H1 (cell line): Measurements from ENCODE around the gene KLF14. TPM values are rescaled to one million over a fixed set of nuclear protein-coding genes. Genes with fewer than 3 reads are reported as not detected.
"Not testable (repeated sequence)": the region's sequence is repeated elsewhere in the genome, so short reads cannot be mapped to it uniquely, and the experiment has no call there.

Source experiments
- CTCF ChIA-PET: fragments of 300-600 bp; sonication (Branson Sonifier 250); formaldehyde crosslinking; loops from one replicate; lab custom pipeline; 2021; ENCODE audit not compliant: partially characterized antibody; lab: Charles Lee
- POLR2A ChIA-PET: fragments of 300-600 bp; sonication (Branson Sonifier 250); formaldehyde crosslinking; loops from one replicate; lab custom pipeline; 2021; ENCODE audit warnings: inconsistent platforms; ENCODE audit not compliant: partially characterized antibody; lab: Charles Lee
- DNase-seq, 2 experiments: peaks; one replicate each; pipeline versions ENCODE4 v3.0.0 to v3.0.0-alpha.2; 2010 to 2022; ENCODE audit warnings: low spot score in 2 of 2, low read depth in 1 of 2, mixed read lengths in 1 of 2
- FAIRE-seq: peaks from 2 replicates; lab custom pipeline; 2011; peaks lifted over from hg19 to GRCh38; lab: Jason Lieb, UNC
- H2AFZ ChIP-seq: 2 replicates; pipeline ENCODE4 v1.8.1; 2012; ENCODE audit warnings: low read length, inconsistent platforms
- H2AK5ac ChIP-seq: 2 replicates; pipeline ENCODE4 v1.6.1; 2013; ENCODE audit warnings: low read depth, low read length
- H2BK120ac ChIP-seq: replicated peaks from 2 replicates; pipeline ENCODE3; 2013; ENCODE audit warnings: low read depth, low read length, inconsistent platforms
- H2BK12ac ChIP-seq: 2 replicates; pipeline ENCODE4 v1.6.1; 2013; ENCODE audit warnings: low read depth, low read length
- H2BK15ac ChIP-seq: 2 replicates; pipeline ENCODE4 v1.6.1; 2013; ENCODE audit warnings: low read length
- H2BK20ac ChIP-seq: 2 replicates; pipeline ENCODE4 v1.6.1; 2013; ENCODE audit warnings: low read length
- H2BK5ac ChIP-seq: 2 replicates; pipeline ENCODE4 v1.6.1; 2013; ENCODE audit warnings: low read depth, low read length
- H3K14ac ChIP-seq: 2 replicates; pipeline ENCODE4 v1.6.1; 2013; ENCODE audit warnings: inconsistent platforms; ENCODE audit not compliant: insufficient read length
- H3K18ac ChIP-seq: 2 replicates; pipeline ENCODE4 v1.6.1; 2013; ENCODE audit warnings: low read length; ENCODE audit errors: extremely low read depth
- H3K23ac ChIP-seq: 2 replicates; pipeline ENCODE4 v1.6.1; 2013; ENCODE audit warnings: inconsistent platforms; ENCODE audit not compliant: insufficient read length
- H3K23me2 ChIP-seq: 2 replicates; pipeline ENCODE4 v1.6.1; 2013; ENCODE audit warnings: low read depth, low read length
- H3K27ac ChIP-seq: 2 replicates; pipeline ENCODE4 v1.6.1; 2011; ENCODE audit warnings: low read depth, low read length, inconsistent platforms
- H3K27me3 ChIP-seq, 4 experiments: replicated peaks in 1 of 4; 1 replicate in 1 of 4; 2 replicates in 3 of 4; pipeline versions ENCODE4 v1.6.1 to v1.8.1; 2011 to 2013; ENCODE audit warnings: low read length in 3 of 4, mild to moderate bottlenecking in 3 of 4, inconsistent platforms in 2 of 4, mixed read lengths in 2 of 4, moderate library complexity in 1 of 4; ENCODE audit not compliant: control insufficient read depth in 3 of 4, insufficient read depth in 3 of 4; ENCODE audit errors: extremely low read depth in 1 of 4
- H3K36me3 ChIP-seq, 4 experiments: 2 replicates each; pipeline versions ENCODE4 v1.6.1 to v1.8.1; 2011 to 2013; ENCODE audit warnings: mild to moderate bottlenecking in 4 of 4, low read length in 3 of 4, moderate library complexity in 2 of 4, control low read depth in 1 of 4, inconsistent platforms in 1 of 4; ENCODE audit not compliant: insufficient read depth in 4 of 4, control insufficient read depth in 2 of 4
- H3K4ac ChIP-seq: replicated peaks from 2 replicates; pipeline ENCODE3; 2013; ENCODE audit warnings: low read length, low read depth, mixed read lengths, inconsistent platforms; ENCODE audit not compliant: insufficient read length
- H3K4me1 ChIP-seq, 4 experiments: replicated peaks in 1 of 4; 1 replicate in 1 of 4; 2 replicates in 3 of 4; pipeline versions ENCODE4 v1.6.1 to v1.8.1; 2011 to 2013; ENCODE audit warnings: low read length in 3 of 4, inconsistent platforms in 2 of 4, mixed read lengths in 1 of 4; ENCODE audit not compliant: insufficient read depth in 4 of 4, control insufficient read depth in 3 of 4
- H3K4me2 ChIP-seq, 2 experiments: 2 replicates each; pipeline versions ENCODE4 v1.6.1 to v1.8.1; 2011 to 2013; ENCODE audit warnings: low read depth in 2 of 2, low read length in 2 of 2, control low read depth in 1 of 2, inconsistent platforms in 1 of 2, mild to moderate bottlenecking in 1 of 2; ENCODE audit not compliant: insufficient read depth in 1 of 2
- H3K4me3 ChIP-seq, 4 experiments: fragments of 200-600, 300-600 bp in 1 of 4; sonication (generic), shearing (Covaris generic), sonication (Bioruptor Twin) in 1 of 4; 2 replicates each; pipeline versions ENCODE4 v1.5.1 to v1.8.1; 2011 to 2016; ENCODE audit warnings: low read length in 4 of 4, low read depth in 3 of 4, control low read depth in 2 of 4, inconsistent platforms in 2 of 4, mild to moderate bottlenecking in 2 of 4, mixed read lengths in 1 of 4, moderate library complexity in 1 of 4; ENCODE audit not compliant: insufficient read depth in 2 of 4; ENCODE audit errors: extremely low read depth in 1 of 4
- H3K56ac ChIP-seq: replicated peaks from 2 replicates; pipeline ENCODE3; 2013; ENCODE audit warnings: low read depth, mild to moderate bottlenecking, mixed read lengths, low read length, inconsistent platforms; ENCODE audit not compliant: insufficient read length
- H3K79me1 ChIP-seq: 2 replicates; pipeline ENCODE4 v1.6.1; 2013; ENCODE audit warnings: low read depth, low read length, control low read depth
- H3K79me2 ChIP-seq, 2 experiments: 2 replicates each; pipeline versions ENCODE4 v1.6.1 to v1.8.1; 2012 to 2013; ENCODE audit warnings: low read length in 2 of 2, mild to moderate bottlenecking in 2 of 2, inconsistent platforms in 1 of 2; ENCODE audit not compliant: insufficient read depth in 2 of 2, control insufficient read depth in 1 of 2
- H3K9ac ChIP-seq, 4 experiments: replicated peaks in 1 of 4; 1 replicate in 1 of 4; 2 replicates in 3 of 4; pipeline versions ENCODE4 v1.6.1 to v1.8.1; 2011 to 2013; ENCODE audit warnings: low read depth in 3 of 4, low read length in 3 of 4, control low read depth in 2 of 4, mild to moderate bottlenecking in 2 of 4, moderate library complexity in 2 of 4, inconsistent platforms in 1 of 4; ENCODE audit errors: extremely low read depth in 1 of 4
- H3K9me3 ChIP-seq, 2 experiments: 2 replicates each; pipeline versions ENCODE4 v1.6.1 to v1.8.1; 2012 to 2013; ENCODE audit warnings: mild to moderate bottlenecking in 2 of 2, moderate library complexity in 2 of 2, control low read depth in 1 of 2, inconsistent platforms in 1 of 2, low read depth in 1 of 2, low read length in 1 of 2, mixed read lengths in 1 of 2; ENCODE audit not compliant: insufficient read depth in 2 of 2
- H4K20me1 ChIP-seq, 2 experiments: replicated peaks in 1 of 2; 2 replicates each; pipeline versions ENCODE3 to v1.8.1; 2011 to 2013; ENCODE audit warnings: inconsistent platforms in 2 of 2, low read length in 2 of 2, mild to moderate bottlenecking in 1 of 2; ENCODE audit not compliant: insufficient read depth in 2 of 2, control insufficient read depth in 1 of 2
- H4K5ac ChIP-seq: 2 replicates; pipeline ENCODE4 v1.6.1; 2013; ENCODE audit warnings: low read length, low read depth, mixed read lengths, inconsistent platforms; ENCODE audit not compliant: insufficient read length
- H4K8ac ChIP-seq: 2 replicates; pipeline ENCODE4 v1.8.0; 2013; ENCODE audit warnings: mild to moderate bottlenecking, moderate library complexity, low read length, inconsistent platforms; ENCODE audit not compliant: insufficient read depth; ENCODE audit errors: extremely low read depth
- H4K91ac ChIP-seq: replicated peaks from 2 replicates; pipeline ENCODE3; 2013; ENCODE audit warnings: low read length, mixed read lengths, inconsistent platforms; ENCODE audit not compliant: insufficient read length
- WGBS, 2 experiments: shearing (Covaris generic) in 1 of 2; methylation state at CpG; one replicate each; pipeline versions ENCODE4 v1.1.6 to v1.1.7; 2013 to 2015; ENCODE audit warnings: low lambda C conversion rate in 2 of 2, mixed read lengths in 2 of 2, inconsistent platforms in 1 of 2, low coverage in 1 of 2, missing lambda C conversion rate in 1 of 2; ENCODE audit not compliant: insufficient replicate concordance in 2 of 2, insufficient coverage in 1 of 2, insufficient read length in 1 of 2; ENCODE audit errors: extremely low coverage in 1 of 2, missing lambda C conversion rate in 1 of 2; 5-methylcytosine and 5-hydroxymethylcytosine counted together
- polyA plus RNA-seq, 7 experiments: library from polyadenylated mRNA; depleted of rRNA in 3 of 7; stranded (reverse) in 5 of 7; unstranded in 2 of 7; fragments of >200 nt in 5 of 7; fragments of 200-250 nt in 2 of 7; gene quantifications; 1 replicate in 5 of 7; 2 replicates in 1 of 7; 4 replicates in 1 of 7; pipeline versions ENCODE4 v1.2.1 to v1.2.3, GENCODE V29; 2011 to 2013; ENCODE audit warnings: missing spikeins in 2 of 7, mixed read lengths in 2 of 7
- total RNA-seq: library from RNA; stranded (reverse); fragmentation: NEBNext Ultra II Directional; extraction: Animal tissue kit (Norgen Biotek cat#: 25700); gene quantifications from 2 replicates; pipeline ENCODE4 v1.2.1, GENCODE V29; 2021

Gene KLF14
- total and polyA plus RNA-seq, 2 of the 8 experiments (the other 6 are each of a cell fraction or from before 2014, with no cell fraction given) = 0.02 TPM; not detected in 1

DNA sequence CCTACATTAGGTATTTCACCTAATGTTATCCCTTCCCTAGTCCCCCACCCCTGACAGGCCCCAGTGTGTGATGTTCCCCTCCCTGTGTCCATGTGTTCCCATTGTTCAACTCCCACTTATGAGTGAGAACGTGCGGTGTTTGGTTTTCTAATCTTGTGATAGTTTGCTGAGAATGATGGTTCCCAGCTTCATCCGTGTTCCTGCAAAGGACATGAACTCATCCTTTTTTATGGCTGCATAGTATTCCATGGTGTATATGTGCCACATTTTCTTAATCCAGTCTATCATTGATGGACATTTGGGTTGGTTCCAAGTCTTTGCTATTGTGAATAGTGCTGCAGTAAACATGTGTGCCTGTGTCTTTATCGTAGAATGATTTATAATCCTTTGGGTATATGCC is 30.6 kb upstream of the KLF14 start:
- H2BK12ac ChIP-seq, H2BK5ac ChIP-seq, H2AK5ac ChIP-seq, H2AFZ ChIP-seq, H3K36me3 ChIP-seq, H3K4me1 ChIP-seq, H3K9ac ChIP-seq, POLR2A ChIA-PET, H3K23ac ChIP-seq, H3K27me3 ChIP-seq, H3K23me2 ChIP-seq, H2BK15ac ChIP-seq, H3K9me3 ChIP-seq, H2BK120ac ChIP-seq, H3K18ac ChIP-seq, H3K14ac ChIP-seq, H3K56ac ChIP-seq, H4K91ac ChIP-seq, CTCF ChIA-PET, H3K79me2 ChIP-seq, H4K8ac ChIP-seq, FAIRE-seq, H3K4me3 ChIP-seq, H3K4me2 ChIP-seq, H4K20me1 ChIP-seq, H3K4ac ChIP-seq, H3K79me1 ChIP-seq, H3K27ac ChIP-seq, H2BK20ac ChIP-seq, H4K5ac ChIP-seq, DNase-seq: not testable (repeated sequence)
- 76% methylated on average over 4 of the region's 4 CpGs; no CpG with 5 or more reads in 1 of the 2 experiments for WGBS, 2 experiments
